Fibroblast of skin of scalp (primary cell): ENCODE data around the gene USP12.
A peak's percentile ranks its signal among the peaks of the same experiment; 100 is the strongest.
"Not testable (repeated sequence)": the region's sequence is repeated elsewhere in the genome, so short reads cannot be mapped to it uniquely, and the experiment has no call there.

Experiments used
- DNase-seq: peaks from one replicate; pipeline ENCODE4 v3.0.0-alpha.2; 2013

The USP12 gene

GRCh38 chr13:27149702-27150101, 21.9 kb downstream of the USP12 start:
- no peak for DNase-seq

- DNase-seq = no peak
Measured at GRCh38 chr13:27148900-27149299, 22.7 kb downstream of the USP12 start.

- no peak for DNase-seq
Measured at GRCh38 chr13:27147530-27148170, 24.0 kb downstream of the USP12 start.

- no peak for DNase-seq
Measured at GRCh38 chr13:27141746-27142145, 29.9 kb downstream of the USP12 start.

GRCh38 chr13:27141159-27141558, 30.5 kb downstream of the USP12 start:
- DNase-seq = not testable (repeated sequence)

DNA sequence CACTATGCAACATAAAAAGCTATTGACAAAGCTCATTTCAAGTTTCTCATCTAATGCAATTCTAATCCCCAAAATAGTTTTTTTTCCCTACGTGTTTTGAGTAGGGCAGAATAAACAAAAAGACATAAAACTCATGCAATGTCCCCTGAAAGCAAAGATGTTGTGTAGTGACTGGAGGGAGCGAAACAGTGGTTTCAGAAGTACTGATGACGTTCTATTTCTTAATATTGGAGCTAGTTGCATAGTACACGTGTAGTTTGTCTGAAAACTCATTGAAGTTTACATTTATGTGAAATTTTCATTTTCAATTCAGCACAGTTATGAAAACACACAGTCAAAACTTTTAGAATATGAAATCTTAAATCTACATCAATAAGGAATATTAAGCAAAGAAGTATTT, 31.6 kb downstream of the USP12 start:
- DNase-seq = no peak

DNA sequence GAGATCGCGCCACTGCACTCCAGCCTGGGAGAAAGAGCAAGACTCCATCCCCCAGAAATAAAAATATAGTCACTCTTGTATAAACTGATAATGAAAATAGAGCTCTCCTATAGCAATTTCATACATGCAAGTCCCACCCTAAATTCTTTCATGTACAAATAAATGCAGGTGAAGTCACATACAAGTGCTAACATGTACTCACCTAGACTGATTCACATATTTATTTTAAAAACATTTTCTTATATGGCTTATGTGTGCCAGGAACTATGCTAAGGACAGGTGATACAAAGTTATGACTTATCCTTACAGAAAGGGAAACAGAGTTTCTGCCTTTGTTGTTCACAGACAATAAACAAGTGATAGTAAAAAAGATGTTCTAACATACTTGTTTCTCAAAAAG, 32.0 kb downstream of the USP12 start:
- no peak for DNase-seq

DNA sequence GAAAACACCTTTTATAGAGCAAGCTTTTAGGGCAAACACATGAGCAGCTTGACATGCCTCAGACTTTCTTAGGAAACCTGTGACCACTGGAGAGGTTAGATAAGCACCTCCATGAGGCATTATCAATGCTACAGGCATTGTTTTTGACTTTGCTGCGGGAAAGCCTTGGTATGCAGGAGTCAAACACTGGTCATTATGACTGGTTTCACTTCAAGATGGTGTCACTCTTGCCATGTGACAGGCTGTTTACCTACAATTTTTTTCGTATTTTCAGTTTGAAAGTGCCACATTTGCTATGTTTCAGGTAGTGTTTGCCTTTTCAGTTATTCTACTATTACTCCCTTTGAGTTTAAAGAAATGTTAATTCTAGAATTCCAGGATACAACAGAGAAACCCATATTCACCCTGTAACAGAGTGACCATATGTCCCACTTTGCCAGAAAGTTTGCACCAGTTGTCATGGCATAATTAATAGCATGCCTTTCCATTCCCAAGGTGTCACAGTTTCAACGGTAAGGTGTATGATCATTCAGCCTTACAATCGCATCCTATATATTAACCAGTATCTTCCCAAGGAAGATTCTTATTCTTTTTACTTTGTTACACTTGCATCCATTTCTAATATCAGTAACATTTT, 33.0 kb downstream of the USP12 start:
- DNase-seq = no peak

DNA sequence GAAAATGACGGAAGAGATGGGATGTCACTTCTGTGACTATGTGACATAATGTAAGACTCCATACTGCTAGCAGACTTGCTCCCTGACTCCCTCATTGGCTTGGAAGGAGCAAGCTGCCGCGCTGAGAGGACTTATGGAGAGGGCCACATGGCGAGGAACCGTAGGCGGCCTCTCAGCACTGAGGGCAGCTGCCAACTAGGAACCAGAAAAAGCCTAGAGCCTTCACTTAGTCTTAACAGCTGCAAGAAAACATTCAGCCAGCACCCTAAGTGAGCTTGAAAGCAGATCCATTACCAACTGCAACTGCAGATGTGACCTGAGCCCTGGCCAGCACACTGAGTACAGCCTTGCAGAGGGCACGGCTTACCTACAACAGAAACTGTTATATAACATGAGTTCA, 33.9 kb downstream of the USP12 start:
- no peak for DNase-seq

DNA sequence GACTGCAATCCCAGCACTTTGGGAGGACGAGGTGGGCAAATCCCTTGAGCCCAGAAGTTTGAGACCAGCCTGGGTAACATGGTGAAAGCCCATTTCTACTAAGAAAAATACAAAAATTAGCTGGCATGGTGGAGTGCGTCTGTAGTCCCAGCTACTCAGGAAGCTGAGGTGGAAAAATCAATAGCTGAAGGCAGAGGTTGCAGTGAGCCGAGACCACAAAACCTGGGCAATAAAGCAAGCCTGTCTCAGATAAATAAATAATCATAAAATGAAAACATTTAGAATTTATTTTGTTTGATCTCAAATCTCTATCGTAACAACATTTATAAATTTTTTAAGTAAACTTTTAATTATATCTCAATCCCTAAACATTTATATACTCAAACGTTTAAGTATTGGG, 36.6 kb downstream of the USP12 start:
- DNase-seq = no peak

- no peak for DNase-seq
Measured at GRCh38 chr13:27133889-27134288, 37.7 kb downstream of the USP12 start.

DNA sequence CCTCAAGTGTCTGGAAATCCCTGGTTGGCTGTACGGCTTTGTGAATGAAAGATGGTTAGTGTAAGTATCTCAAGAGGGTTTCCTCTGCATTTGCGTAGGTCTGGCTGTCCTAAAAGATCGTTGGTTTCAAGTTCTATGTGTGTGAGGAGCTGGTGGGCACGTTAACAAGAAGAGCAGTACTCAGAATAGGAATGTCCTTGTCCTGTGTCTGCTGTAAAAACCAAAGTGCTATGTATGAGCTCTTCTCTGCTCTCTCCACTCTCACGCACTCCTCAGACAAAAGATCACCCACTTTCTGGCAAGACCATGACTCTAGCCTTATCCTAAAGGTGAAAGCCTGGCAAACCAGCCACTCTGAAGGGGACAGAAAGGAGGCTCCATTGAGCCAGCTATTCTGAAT, 39.1 kb downstream of the USP12 start:
- DNase-seq = no peak

- DNase-seq = no peak
Measured at GRCh38 chr13:27131906-27132305, 39.7 kb downstream of the USP12 start.

DNA sequence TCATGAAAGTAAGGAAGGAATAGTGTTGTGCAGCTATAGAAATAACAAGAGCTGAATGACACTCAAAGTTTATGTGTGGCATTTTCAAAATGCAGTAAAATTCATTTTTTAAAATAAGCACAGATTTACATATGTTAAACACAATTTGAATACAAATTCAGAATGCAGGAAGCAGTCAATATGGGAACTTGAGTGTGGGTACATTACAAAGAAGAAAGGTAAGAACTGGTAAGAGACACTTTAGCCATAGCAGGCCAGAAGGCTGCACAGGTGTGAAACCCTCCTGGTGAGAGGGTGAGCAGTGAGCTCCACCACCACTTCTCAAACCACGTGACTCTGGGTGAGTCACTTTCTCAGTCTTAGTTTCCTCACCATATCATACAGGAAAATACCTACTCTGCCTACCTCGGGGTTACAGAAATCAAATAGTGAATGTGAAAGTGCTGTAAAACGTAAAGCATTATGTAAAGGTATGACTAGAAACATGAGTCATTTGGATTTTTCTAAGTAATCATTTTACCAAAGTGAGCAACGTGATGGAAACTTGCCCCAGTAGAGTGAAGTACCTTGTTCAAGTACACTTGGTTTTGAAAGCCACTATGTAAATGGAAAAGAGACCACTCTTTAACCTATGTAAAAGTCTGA, 40.5 kb downstream of the USP12 start:
- no peak for DNase-seq

DNA sequence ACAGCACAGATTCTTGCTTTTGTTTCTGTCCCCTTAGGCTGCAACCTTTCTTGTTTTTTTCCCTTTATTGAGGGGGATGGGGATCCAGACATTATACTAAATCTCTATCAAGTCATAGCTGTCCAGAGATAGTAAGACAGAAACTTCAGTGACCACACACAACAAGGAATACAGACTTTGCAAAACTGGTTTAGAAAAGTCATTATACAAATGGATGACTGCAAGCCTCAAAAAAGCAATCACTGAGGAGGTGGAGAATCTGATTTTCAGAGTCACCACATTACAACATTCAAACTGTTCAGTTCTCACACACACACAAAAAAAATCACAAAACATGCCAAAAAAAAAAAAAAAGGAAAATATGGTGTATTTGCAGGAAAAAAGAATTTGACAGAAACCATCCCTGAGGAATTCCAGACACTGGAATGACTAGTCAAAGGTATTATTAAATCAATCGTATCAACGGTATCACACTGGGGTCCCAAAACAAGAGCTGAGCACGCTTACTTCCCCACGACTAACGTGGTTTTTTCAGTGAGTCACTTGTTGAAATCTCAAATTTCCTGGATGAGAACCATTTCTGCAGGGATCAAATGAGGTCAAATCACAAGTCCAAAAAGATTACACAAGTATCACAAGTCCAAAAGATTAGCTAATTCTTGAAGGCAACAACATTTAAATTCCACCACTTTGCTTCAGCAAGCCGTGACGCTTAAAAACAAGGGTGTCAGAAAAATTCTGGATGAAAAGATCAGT, 41.2 kb downstream of the USP12 start:
- peak; percentile 51 for DNase-seq

DNA sequence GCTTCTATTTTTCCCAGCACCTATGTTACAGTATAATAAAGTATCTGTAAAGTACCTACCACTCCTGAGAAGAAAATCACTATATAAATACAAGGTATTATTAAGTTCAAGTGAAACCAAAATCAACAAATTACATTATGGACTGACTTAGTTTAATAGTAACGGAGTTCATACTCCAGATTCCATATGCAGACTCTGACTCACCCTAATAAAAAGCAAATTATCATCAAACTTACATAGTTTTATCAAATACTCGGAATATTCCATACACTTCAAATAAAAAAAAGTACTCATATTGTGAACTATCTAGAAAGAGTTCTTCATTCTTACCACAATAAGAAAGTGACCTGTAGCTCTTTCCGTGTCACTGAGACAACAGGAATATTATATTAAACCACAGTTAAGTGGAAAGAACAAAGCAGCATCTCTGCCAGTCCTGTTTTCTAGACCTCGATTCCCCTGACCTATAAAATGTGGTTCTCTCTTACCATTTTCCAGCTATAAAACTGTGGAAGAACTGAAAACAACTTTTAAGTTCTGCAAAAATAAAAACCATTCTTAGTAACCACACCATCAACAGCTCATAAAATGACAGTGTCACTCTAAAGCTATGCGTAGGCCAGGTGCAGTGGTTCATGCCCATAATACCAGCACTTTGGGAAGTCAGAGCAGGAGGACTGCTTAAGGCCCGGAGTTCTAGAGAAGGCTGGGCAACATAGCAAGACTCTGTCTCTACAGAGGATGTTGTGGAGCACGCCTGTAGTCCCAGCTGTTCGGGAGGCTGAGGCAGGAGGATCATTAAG, 42.6 kb downstream of the USP12 start:
- peak; percentile 29 for DNase-seq

DNA sequence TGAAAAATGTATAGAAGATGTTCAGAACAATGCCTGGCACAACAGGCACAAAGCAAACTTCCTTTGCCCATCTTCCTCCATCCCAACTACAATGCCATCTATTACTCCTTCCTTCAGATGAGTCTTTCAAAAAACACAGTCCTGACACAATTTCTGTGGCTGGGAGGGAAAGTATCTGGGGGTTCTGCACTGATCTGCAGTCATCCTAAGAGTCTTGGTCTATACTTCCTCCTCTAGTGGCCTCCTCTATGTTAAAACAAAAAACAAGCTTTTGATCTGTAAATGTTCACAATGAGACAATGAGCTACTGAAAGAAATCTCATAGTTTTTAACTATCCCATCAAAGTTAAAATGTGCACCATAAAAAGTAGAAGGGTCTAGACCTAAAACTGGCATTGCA, 44.8 kb downstream of the USP12 start:
- DNase-seq = no peak

GRCh38 chr13:27125357-27126282, 46.0 kb downstream of the USP12 start:
- no peak for DNase-seq

DNA sequence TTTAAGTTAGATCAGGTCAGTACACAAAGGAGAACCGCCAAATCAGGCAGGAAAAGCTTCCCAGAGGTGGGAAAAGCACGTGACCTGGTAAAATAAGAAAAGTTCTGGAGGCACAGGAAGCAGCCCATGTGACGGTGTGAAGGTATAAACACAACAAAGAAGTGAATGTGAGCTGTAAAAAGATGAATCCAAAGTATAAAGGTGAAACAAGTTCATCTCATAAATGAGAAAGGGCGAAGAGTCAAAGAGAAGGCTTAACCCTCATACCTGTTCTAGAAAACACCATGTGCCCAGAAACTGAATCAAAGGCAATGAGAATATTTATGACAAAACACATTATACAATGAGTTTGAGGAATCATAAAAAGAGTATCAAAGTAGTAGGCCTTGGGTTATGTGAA, 47.0 kb downstream of the USP12 start:
- no peak for DNase-seq

DNA sequence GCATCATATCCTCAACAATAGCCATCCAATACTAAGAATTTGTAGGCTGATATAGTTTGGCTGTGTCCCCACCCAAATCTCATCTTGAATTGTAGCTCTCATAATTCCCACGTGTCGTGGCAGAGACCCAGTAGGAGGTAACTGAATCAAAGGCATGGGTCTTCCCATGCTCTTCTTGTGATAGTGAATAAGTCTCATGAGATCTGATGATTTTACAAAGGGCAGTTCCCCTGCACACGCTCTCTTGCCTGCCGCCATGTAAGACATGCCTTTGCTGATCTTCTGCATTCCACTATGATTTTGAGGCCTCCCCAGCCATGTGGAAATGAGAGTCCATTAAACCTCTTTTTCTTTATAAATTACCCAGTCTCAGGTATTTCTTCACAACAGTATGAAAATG, 48.2 kb downstream of the USP12 start:
- DNase-seq = not testable (repeated sequence)

GRCh38 chr13:27122036-27122435, 49.6 kb downstream of the USP12 start:
- no peak for DNase-seq
